ENCODE results near the gene TMEM154.

TMEM154 gene

DNA sequence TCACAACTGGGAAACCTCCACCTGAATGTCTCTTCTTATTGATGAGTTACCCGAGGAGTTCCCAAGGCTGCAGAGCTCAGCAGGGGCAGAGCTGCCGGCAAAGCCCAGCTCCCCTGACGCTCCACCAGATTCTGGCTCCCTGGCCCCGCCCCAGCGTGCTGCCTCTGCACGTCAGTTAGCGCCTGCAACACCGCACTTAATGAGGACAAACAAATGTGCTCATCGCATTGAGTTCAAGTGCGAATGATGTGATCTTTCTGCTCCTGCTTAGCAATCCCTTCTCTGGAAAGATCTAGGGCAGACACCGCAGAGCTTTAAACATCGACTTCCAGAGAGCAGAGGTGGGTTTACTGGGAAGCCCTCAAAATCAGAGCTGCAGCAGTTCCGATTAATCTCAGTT, 88.4 kb downstream of the TMEM154 start:
- DNase-seq (ENCODE audit: low spot score), result peak; percentile 10

DNA sequence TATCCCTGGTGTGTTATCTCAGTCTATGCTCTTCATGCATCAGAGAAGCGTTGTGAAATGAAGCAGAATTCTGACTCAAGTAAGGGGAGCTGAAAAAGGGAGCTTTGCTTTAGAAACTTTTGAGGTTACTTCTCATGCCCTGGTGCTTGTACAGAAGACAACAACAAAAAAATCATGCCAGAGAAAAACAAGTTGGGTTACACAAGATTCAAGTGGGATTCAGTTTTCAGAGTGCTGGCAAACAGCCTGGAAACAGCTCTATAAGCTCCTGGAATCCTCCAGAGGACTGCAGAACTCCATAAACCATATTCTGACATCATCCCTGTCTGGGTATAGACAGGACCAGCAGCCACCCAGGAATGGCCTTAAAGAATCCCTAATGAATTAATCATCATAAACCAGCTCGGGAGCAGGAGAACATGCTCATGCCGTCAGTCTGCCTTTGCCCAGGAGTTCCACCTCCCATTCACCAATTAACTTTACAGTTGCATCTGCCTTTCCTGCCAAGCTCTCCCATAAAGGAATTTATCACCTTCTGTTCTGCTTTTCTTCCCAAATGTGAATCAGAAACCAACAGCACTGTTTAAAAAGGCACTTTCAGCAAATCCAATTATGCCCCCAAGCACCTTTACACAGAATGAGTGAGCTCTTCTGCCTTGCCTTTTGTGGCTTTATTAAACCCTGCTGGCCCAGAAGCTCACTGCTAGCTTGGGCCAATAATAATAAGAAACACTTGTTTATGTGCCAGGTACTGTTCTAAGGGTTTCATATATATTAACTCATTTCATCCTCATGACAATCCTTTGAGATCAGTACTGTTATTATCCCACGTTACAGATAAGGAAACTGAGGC, 89.4 kb downstream of the TMEM154 start:
- no peak for DNase-seq (ENCODE audit: low spot score)

GRCh38 chr4:152588869-152589268, 90.9 kb downstream of the TMEM154 start:
- DNase-seq (ENCODE audit: low spot score), result no peak

DNA sequence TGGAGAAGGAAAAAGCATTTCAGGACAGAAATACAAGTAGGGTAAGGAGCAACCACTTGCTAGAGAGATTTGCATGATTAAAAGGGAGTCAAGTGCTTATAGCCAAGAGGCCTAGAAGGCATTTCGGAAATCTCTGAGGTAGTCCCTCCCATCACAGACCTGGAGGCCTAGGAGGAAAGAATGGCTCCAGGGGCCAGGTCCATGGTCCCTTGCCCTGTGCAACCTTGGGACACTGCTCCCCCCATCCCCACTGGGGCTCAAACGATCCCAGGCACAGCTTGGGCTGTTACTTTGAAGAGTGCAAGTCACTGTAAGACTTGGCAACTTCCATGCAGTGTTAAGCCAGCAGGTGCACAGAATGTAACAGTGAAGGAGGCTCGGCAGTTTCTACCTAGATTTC, 92.7 kb downstream of the TMEM154 start:
- no peak for DNase-seq (ENCODE audit: low spot score)

DNA sequence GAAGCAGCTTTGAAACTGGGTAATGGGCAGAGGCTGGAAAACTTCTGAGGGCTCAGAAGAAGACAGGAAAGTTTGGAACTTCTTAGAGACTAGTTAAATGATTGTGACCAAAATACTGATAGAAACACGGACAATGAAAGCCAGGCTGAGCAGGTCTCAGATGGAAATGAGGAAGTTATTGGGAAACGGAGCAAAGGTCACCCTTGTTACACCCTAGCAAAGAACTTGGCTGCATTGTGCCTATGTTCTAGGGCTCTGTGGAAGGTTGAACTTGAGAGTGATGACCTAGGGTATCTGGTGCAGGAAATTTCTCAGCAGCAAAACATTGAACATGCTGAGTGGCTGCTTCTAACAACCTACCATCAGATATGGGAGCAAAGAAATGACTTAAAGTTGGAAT, 93.1 kb downstream of the TMEM154 start:
- DNase-seq (ENCODE audit: low spot score), result no peak

GRCh38 chr4:152585023-152585441, 94.8 kb downstream of the TMEM154 start:
- peak; percentile 12 for DNase-seq (ENCODE audit: low spot score)

DNA sequence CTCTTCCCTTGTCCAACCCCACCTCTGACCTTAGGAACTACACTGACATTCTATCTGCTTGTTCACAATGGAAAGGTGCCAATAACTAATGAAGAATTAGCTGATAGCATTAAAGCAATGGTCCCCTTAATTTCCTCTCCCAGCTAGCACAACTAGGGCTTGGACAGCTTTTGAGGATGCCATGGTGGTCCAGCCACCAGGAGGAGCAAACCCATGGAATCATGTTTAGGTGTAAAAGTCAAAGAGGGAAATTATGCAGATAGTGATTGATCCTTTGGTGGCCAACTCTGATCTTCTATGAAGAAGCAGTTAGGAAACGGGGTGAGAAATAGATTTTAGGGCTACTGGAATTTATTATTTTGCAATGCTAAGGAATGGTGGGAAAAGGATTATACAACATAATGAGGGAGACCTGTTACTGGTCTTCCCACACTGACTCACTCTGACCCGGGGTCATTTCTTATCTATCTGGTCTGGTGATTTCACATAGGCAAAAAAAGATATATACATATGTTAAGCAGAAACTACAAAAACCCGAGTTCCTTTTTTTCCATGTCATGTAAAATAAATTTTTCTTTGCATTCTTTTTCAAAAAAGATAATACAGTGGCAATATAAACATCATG, 98.1 kb downstream of the TMEM154 start:
- no peak for DNase-seq (ENCODE audit: low spot score)

- no peak for DNase-seq (ENCODE audit: low spot score)
Observed at GRCh38 chr4:152579916-152580315, 99.9 kb downstream of the TMEM154 start.

DNA sequence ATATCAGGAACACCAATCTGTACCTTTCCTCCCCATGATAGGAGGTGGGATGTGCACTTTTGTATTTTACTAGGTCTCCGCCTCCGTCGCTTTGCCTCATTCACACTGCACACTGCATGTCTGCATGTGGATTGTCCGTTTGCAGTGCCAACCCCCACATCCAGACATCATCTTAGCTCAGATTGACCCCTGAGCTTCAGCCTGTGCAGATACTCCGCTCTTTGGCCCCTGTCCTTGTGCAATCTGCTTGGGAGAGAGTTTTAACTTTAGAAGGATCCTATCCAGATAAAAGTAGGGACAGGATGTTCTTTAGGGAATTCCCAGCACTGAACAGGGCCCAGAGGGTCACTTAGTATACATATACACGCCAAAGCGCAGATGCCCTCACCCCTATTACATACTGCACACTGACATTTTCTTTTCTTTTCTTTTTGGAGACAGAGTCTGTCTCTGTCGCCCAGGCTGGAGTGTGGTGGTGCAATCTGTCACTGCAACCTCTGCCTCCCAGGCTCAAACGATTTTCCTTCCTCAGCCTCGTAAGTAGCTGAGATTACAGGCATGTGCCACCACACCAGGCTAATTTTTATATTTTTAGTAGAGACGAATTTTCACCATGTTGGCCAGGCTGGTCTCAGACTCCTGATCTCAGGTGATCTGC, 100.6 kb downstream of the TMEM154 start:
- no peak for DNase-seq (ENCODE audit: low spot score)

DNA sequence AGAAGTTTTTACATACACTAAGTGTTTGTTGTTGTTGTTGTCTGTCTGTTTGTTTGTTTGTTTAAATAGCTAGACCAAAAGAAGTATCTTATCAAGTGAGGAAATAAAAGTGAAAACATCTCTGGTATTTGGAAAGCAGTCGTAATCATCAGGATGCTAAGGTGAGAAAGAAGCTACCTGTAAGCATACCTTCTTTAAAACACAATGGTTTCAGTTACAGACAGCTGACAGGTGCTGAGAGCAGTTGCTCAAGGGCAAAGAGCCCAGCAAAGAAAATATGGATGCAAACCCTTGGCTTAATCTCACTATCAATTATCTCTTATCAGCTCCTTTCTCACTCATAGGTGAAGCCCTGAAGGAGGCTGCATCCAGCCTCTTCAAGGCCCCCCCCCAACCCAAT, 101.1 kb downstream of the TMEM154 start:
- no peak for DNase-seq (ENCODE audit: low spot score)

GRCh38 chr4:152577708-152578396, 101.9 kb downstream of the TMEM154 start:
- DNase-seq (ENCODE audit: low spot score), result no peak

DNA sequence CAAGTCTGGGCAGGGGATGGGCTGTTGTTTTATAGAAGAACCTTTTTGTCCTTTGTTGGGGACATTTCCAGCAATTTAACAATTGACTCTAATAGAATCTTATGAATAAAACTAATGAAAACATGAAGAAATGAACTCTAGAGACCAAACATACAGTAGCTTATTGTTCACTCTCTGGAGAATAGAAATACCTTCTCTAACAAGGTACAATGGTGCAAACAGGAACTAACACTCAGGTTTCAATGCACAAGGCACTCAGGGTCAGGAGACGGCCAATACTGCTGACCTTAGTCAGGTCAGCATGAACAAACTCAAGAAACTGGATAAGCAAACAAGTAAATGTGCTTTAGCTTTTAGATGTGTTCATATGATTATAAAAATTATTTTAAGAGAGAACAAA, 104.3 kb downstream of the TMEM154 start:
- DNase-seq (ENCODE audit: low spot score), result no peak

DNA sequence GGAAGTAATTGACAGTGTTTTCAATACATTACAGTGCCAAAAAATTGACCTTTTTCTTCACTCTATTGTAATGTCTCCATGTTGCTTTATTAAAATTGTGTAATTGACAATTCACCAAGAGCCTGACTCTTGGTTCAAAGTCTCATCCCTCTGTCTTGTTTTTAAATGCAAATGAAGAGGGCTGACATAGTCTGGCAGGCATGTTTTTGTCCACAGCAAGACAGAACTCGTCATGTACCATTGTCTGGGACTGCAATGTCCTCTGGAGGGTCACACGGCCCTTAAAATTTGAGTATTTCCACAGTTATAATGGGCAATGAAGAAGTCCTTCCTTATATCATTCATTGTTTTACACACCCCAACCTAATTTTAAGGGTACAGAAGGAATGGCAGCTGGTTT, 105.9 kb downstream of the TMEM154 start:
- DNase-seq (ENCODE audit: low spot score), result no peak

DNA sequence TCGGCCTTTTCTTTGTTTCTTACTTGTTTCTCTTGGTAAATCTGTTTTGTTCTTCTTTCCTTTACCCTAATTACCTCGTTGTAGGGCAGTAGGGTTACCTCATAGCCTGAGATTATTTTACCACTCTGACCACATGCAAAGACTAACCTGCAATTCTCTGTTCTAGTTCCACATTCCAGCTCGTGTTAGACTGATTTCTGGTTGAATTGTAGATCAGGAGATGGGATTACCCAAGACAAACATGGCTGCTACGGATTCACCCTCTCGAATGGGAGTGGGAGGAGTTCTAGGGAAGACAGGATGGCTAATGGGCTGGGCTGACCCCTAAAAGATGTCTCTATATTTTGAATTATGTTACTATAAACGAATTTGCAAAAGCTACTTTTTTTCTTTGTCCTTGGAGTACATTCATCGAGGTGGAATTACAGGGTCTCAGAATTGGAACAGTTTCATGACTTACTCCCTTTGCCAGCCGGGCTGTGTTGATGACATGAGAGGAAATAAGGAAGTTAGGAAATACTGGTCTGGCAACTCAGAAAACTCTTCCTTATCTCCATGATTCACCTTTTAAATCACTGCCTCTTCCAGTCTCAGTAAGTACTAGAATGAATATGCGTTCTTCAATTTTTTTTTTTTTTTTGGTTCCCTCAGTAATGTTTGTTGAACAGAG, 107.2 kb downstream of the TMEM154 start:
- DNase-seq (ENCODE audit: low spot score), result no peak

DNA sequence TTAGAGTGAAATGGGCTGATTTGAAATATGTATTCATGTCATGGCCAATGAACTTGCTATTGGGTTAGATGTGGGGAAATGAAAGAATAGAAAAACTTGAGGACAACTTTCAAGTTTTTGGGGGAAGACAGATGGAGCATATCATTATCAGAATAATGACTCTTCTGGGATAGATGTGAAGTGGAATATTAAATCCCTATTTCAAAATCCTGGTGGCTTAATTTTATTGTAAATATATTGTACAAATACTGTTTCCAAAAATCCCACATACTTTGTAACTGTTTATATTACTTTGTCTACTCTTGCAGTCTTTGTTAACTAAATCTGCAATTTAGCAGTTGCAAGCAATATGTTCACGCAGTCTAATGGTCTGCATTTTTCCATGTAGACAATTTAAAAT, 108.0 kb downstream of the TMEM154 start:
- DNase-seq (ENCODE audit: low spot score), result no peak

GRCh38 chr4:152571296-152571695, 108.5 kb downstream of the TMEM154 start:
- DNase-seq (ENCODE audit: low spot score), result no peak
